MM.1S (cell line): Measurements from ENCODE around the gene C9orf152.

Experiments used
- DNase-seq: peaks from one replicate; pipeline ENCODE4 v3.0.0-alpha.2; 2015
- H2AFZ ChIP-seq: fragments of 300-600 bp; sonication (generic); 2 replicates; pipeline ENCODE4 v1.6.0; 2016; ENCODE audit warnings: antibody characterized with exemption, low read length
- H3F3A ChIP-seq: fragments of 300-600 bp; sonication (generic); 2 replicates; pipeline ENCODE4 v1.6.1; 2016; ENCODE audit warnings: mild to moderate bottlenecking, antibody characterized with exemption, low read length, moderate library complexity, mixed read lengths; ENCODE audit not compliant: insufficient read depth
- H3K27ac ChIP-seq: fragments of 300-600 bp; sonication (generic); 2 replicates; pipeline ENCODE4 v1.5.1; 2016; ENCODE audit warnings: mild to moderate bottlenecking, low read length
- H3K27me3 ChIP-seq: fragments of 300-600 bp; sonication (generic); replicated peaks from 2 replicates; pipeline ENCODE4 v1.6.0; 2016; ENCODE audit warnings: low read length; ENCODE audit not compliant: insufficient read depth
- H3K36me3 ChIP-seq: fragments of 300-600 bp; sonication (generic); replicated peaks from 2 replicates; pipeline ENCODE4 v1.6.1; 2016; ENCODE audit warnings: mild to moderate bottlenecking, low read length, mixed read lengths; ENCODE audit not compliant: insufficient read depth
- H3K4me1 ChIP-seq: fragments of 300-600 bp; sonication (generic); 2 replicates; pipeline ENCODE4 v1.6.1; 2016; ENCODE audit warnings: low read length, mixed read lengths
- H3K4me2 ChIP-seq: fragments of 300-600 bp; sonication (generic); 2 replicates; pipeline ENCODE4 v1.6.0; 2016; ENCODE audit warnings: low read depth, low read length
- H3K4me3 ChIP-seq: fragments of 300-600 bp; sonication (generic); 2 replicates; pipeline ENCODE4 v1.5.1; 2016; ENCODE audit warnings: low read length, mixed read lengths
- H3K79me2 ChIP-seq: fragments of 300-600 bp; sonication (generic); 2 replicates; pipeline ENCODE4 v1.6.1; 2016; ENCODE audit warnings: mixed run types, low read length, mixed read lengths
- H3K9ac ChIP-seq: fragments of 300-600 bp; sonication (generic); 2 replicates; pipeline ENCODE4 v1.6.1; 2016; ENCODE audit warnings: low read length, mixed read lengths
- H3K9me2 ChIP-seq: fragments of 300-600 bp; sonication (generic); replicated peaks from 2 replicates; pipeline ENCODE4 v1.6.1; 2016; ENCODE audit warnings: mild to moderate bottlenecking, low read length, mixed read lengths; ENCODE audit not compliant: insufficient read depth
- H3K9me3 ChIP-seq: fragments of 300-600 bp; sonication (generic); replicated peaks from 2 replicates; pipeline ENCODE4 v1.6.1; 2016; ENCODE audit warnings: mild to moderate bottlenecking, low read length, mixed read lengths; ENCODE audit not compliant: insufficient read depth
- H4K20me1 ChIP-seq: fragments of 300-600 bp; sonication (generic); 2 replicates; pipeline ENCODE4 v1.6.1; 2016; ENCODE audit warnings: mild to moderate bottlenecking, low read length, moderate library complexity, mixed read lengths; ENCODE audit not compliant: insufficient read depth
- EZH2 ChIP-seq: fragments of 300-600 bp; sonication (generic); optimal IDR thresholded peaks from 2 replicates; pipeline ENCODE3; 2017; ENCODE audit warnings: low read depth, mild to moderate bottlenecking, antibody characterized with exemption, low read length, mixed read lengths
- EZH2phosphoT487 ChIP-seq: fragments of 300-600 bp; sonication (generic); IDR thresholded peaks from 2 replicates; pipeline ENCODE4 v1.6.1; 2018; ENCODE audit warnings: antibody characterized with exemption, low read length
- TF ChIP-seq, protein P1 (sequence below): fragments of 300-600 bp; sonication (generic); IDR thresholded peaks from 2 replicates; pipeline ENCODE4 v1.5.1; 2016; ENCODE audit warnings: antibody characterized with exemption, low read length, mixed read lengths

C9orf152 gene

DNA sequence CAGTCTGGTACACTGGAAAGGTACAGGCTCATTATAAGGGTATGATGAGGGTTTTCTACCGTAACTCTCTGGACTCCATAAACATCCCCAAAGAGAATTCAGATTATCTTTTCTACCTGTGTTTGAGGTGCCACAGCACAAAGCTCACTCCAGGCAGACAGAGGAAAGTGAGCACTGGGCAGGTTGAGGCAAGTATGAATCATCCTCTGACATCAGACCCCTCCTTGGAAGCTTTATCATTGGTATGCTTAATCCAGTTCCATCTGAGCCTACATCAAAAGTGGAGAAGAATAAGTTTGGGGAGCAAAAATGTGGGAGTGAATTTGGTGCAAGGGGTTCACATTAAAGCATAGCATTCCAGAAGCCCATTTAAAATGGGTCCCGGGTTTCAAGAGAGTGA, 21.7 kb downstream of the C9orf152 start:
- Histone ChIP-seq H3K27ac (no peak overlapping the region), H3F3A (no peaks in the 10 kb centered on the region), H4K20me1 (no peaks in the 10 kb centered on the region), H3K4me3 (no peak overlapping the region), H3K9me3 (no peaks in the 10 kb centered on the region), H3K27me3 (no peaks in the 10 kb centered on the region), H3K79me2 (no peaks in the 10 kb centered on the region), H3K4me2 (no peak overlapping the region), H3K9ac (no peak overlapping the region), H3K4me1 (no peaks in the 10 kb centered on the region), H3K36me3 (no peaks in the 10 kb centered on the region), H3K9me2 (no peaks in the 10 kb centered on the region), H2AFZ (no peak overlapping the region)
- no peak for DNase-seq
- TF ChIP-seq EZH2phosphoT487 (no peak), EZH2 (no peak)
- TF ChIP-seq, protein P1, sequence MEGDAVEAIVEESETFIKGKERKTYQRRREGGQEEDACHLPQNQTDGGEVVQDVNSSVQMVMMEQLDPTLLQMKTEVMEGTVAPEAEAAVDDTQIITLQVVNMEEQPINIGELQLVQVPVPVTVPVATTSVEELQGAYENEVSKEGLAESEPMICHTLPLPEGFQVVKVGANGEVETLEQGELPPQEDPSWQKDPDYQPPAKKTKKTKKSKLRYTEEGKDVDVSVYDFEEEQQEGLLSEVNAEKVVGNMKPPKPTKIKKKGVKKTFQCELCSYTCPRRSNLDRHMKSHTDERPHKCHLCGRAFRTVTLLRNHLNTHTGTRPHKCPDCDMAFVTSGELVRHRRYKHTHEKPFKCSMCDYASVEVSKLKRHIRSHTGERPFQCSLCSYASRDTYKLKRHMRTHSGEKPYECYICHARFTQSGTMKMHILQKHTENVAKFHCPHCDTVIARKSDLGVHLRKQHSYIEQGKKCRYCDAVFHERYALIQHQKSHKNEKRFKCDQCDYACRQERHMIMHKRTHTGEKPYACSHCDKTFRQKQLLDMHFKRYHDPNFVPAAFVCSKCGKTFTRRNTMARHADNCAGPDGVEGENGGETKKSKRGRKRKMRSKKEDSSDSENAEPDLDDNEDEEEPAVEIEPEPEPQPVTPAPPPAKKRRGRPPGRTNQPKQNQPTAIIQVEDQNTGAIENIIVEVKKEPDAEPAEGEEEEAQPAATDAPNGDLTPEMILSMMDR = no peak

DNA sequence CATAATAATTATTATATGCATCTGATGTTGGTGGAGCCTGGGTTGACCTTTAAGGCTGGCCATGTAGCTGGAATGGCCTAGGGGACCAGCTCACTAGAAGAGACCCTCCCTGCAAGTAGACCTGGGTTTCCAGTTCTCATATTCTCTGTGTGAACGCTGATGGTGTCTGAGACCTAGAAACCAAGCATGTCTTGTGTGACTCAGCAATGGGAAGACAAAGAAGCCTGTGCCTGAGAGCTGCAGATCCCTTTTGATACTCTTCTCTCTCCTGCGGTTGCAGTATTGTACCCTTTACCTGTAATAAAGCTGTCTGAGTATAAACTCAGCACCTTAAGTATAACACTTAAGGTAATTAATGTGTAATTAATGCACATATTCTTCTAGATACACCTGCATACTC, 22.2 kb downstream of the C9orf152 start:
- Histone ChIP-seq H3K9me3 (no peaks in the 10 kb centered on the region), H3K9ac (no peak overlapping the region), H3K4me3 (no peak overlapping the region), H3K27me3 (no peaks in the 10 kb centered on the region), H3K36me3 (no peaks in the 10 kb centered on the region), H4K20me1 (no peaks in the 10 kb centered on the region), H2AFZ (no peak overlapping the region), H3K9me2 (no peaks in the 10 kb centered on the region), H3K4me2 (no peak overlapping the region), H3K79me2 (no peaks in the 10 kb centered on the region), H3K4me1 (peaks cover 4% of the 10 kb centered on the region), H3K27ac (no peak overlapping the region), H3F3A (peaks cover 2% of the 10 kb centered on the region; the same call in 1 of the 2 replicates)
- no peak for DNase-seq
- TF ChIP-seq EZH2phosphoT487 (no peak), EZH2 (no peak)
- TF ChIP-seq, protein P1 = no peak

DNA sequence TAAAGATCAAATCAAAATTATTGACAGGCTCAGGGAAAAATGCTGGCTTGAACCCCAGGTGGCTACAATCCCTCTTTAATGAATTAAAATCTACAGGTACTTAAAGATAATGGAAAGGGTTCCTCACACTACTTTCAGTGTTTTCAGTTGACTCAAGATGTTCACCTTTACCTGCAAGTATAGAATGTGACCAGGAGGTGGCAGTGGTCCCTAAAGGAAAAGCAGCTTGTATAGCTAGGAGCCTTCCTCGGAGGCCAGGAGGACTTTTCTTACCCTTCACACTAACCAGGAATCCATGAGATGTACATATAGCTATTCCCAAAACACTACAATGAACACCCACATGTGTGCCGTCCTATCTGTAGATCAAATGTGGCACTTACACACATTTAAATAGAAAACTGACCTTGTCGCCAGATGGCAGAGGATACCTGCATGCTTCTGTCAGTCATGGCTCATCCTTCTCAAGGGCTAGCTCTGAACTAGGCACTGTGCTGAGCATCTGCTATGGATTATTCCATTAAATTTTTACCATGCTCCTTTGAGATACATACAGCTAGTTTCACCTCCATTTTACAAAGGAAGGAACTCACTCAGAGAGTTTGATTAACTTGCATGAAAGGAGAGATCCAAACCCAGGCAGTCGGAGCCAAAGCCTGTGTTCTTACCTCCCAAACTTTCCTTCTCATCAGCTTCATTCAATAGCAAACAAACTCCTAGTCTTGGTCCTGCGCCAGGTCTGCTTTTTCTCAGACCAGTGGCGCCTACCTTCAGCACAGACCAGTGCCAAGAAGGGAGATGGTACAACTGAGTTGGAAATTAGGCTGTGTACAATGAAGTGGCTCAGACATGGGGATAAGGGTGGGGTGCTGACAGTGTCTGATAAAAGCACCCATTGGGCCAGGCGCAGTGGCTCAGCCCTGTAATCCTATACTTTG, 24.5 kb downstream of the C9orf152 start:
- Histone ChIP-seq H3K9me2 (no peaks in the 10 kb centered on the region), H3K27ac (no peak overlapping the region), H3F3A (peaks cover 8% of the 10 kb centered on the region; the same call in 1 of the 2 replicates), H3K36me3 (no peaks in the 10 kb centered on the region), H3K27me3 (no peaks in the 10 kb centered on the region), H3K4me2 (no peak overlapping the region), H3K9me3 (no peaks in the 10 kb centered on the region), H3K9ac (no peak overlapping the region), H4K20me1 (no peaks in the 10 kb centered on the region), H3K4me3 (no peak overlapping the region), H2AFZ (no peak overlapping the region), H3K79me2 (no peaks in the 10 kb centered on the region), H3K4me1 (peaks cover 16% of the 10 kb centered on the region)
- TF ChIP-seq, protein P1 = peak; percentile 83
- TF ChIP-seq EZH2phosphoT487 = no peak
- DNase-seq = peak; percentile 85
